Keratinocyte (primary cell): Measurements from ENCODE around the gene SAMD4A. TPM values are rescaled to one million over a fixed set of nuclear protein-coding genes. Genes with fewer than 3 reads are reported as not detected.

Experiments used
- DNase-seq: peaks from one replicate; pipeline ENCODE4 v3.0.0-alpha.2; 2011; ENCODE audit warnings: low read depth, missing footprints, low spot score
- FAIRE-seq: peaks from 2 replicates; lab custom pipeline; 2011; peaks lifted over from hg19 to GRCh38; lab: Jason Lieb, UNC
- H2AFZ ChIP-seq: 2 replicates; pipeline ENCODE4 v1.6.0; 2012; ENCODE audit warnings: low read length, control low read depth, inconsistent platforms; ENCODE audit not compliant: control insufficient read depth
- H3K27ac ChIP-seq: 2 replicates; pipeline ENCODE4 v1.5.1; 2011; ENCODE audit warnings: low read length; ENCODE audit not compliant: control insufficient read depth, insufficient read depth
- H3K27me3 ChIP-seq: 3 replicates; pipeline ENCODE4 v1.6.0; 2011; ENCODE audit warnings: low read length; ENCODE audit not compliant: control insufficient read depth, insufficient read depth; ENCODE audit errors: extremely low read depth
- H3K36me3 ChIP-seq, 2 experiments: 2 replicates in 1 of 2; 3 replicates in 1 of 2; pipeline ENCODE4 v1.5.1; 2011; ENCODE audit warnings: low read length in 2 of 2, mild to moderate bottlenecking in 1 of 2; ENCODE audit not compliant: control insufficient read depth in 2 of 2, insufficient read depth in 2 of 2; ENCODE audit errors: extremely low read depth in 1 of 2
- H3K4me1 ChIP-seq: 3 replicates; pipeline ENCODE4 v1.5.1; 2011; ENCODE audit warnings: low read length; ENCODE audit not compliant: control insufficient read depth, insufficient read depth; ENCODE audit errors: extremely low read depth
- H3K4me2 ChIP-seq: 3 replicates; pipeline ENCODE4 v1.6.0; 2011; ENCODE audit warnings: low read depth, low read length; ENCODE audit not compliant: control insufficient read depth, insufficient read depth; ENCODE audit errors: extremely low read depth
- H3K4me3 ChIP-seq, 3 experiments: fragments of 200-600 bp in 1 of 3; sonication (generic) in 1 of 3; 2 replicates in 2 of 3; 3 replicates in 1 of 3; pipeline ENCODE4 v1.5.1; 2011 to 2016; ENCODE audit warnings: low read length in 3 of 3, mild to moderate bottlenecking in 3 of 3, control low read depth in 2 of 3, inconsistent platforms in 1 of 3, low read depth in 1 of 3, mixed read lengths in 1 of 3, mixed run types in 1 of 3, moderate library complexity in 1 of 3; ENCODE audit not compliant: control insufficient read depth in 2 of 3, insufficient read depth in 2 of 3; ENCODE audit errors: extremely low read depth in 1 of 3
- H3K79me2 ChIP-seq: 2 replicates; pipeline ENCODE4 v1.6.0; 2012; ENCODE audit warnings: low read length; ENCODE audit not compliant: control insufficient read depth, insufficient read depth
- H3K9ac ChIP-seq: 3 replicates; pipeline ENCODE4 v1.6.0; 2011; ENCODE audit warnings: low read length; ENCODE audit not compliant: control insufficient read depth, insufficient read depth; ENCODE audit errors: extremely low read depth
- H3K9me1 ChIP-seq: 3 replicates; pipeline ENCODE4 v1.6.0; 2011; ENCODE audit warnings: low read length; ENCODE audit not compliant: control insufficient read depth, insufficient read depth; ENCODE audit errors: extremely low read depth
- H3K9me3 ChIP-seq: 2 replicates; pipeline ENCODE4 v1.5.1; 2012; ENCODE audit warnings: low read depth, low read length; ENCODE audit not compliant: control insufficient read depth
- H4K20me1 ChIP-seq: 3 replicates; pipeline ENCODE4 v1.6.0; 2011; ENCODE audit warnings: low read length; ENCODE audit not compliant: control insufficient read depth, insufficient read depth; ENCODE audit errors: extremely low read depth
- EZH2 ChIP-seq: IDR thresholded peaks from one replicate; pipeline ENCODE4 v1.6.1; 2012; ENCODE audit warnings: inconsistent platforms, mild to moderate bottlenecking, low read length, moderate library complexity
- dilution Hi-C: fragments of 300-500 bp; cut with MboI; formaldehyde crosslinking; loops from one replicate; pipeline ENCODE4 v1.7.0; 2020; ENCODE audit warnings: low sequenced_read_pairs; ENCODE audit not compliant: extremely low pct_ligation_motif_present
- polyA plus RNA-seq, 5 experiments: library from polyadenylated mRNA; depleted of rRNA in 3 of 5; stranded (reverse) in 3 of 5; stranded (forward) in 1 of 5; unstranded in 1 of 5; fragments of >200 nt; gene quantifications; 1 replicate in 1 of 5; 2 replicates in 3 of 5; 3 replicates in 1 of 5; pipeline versions ENCODE4 v1.2.1 to v1.2.3, GENCODE V29; 2011 to 2012; ENCODE audit warnings: missing spikeins in 2 of 5, low read depth in 1 of 5, low replicate concordance in 1 of 5
- TF ChIP-seq, protein P1 (sequence below), 3 experiments: IDR thresholded peaks in 1 of 3; conservative IDR thresholded peaks in 1 of 3; optimal IDR thresholded peaks in 1 of 3; 2 replicates in 2 of 3; 3 replicates in 1 of 3; pipeline versions ENCODE3 to v1.5.1; 2011; ENCODE audit warnings: low read length in 3 of 3, mild to moderate bottlenecking in 3 of 3, moderate library complexity in 2 of 3, control low read depth in 1 of 3, inconsistent platforms in 1 of 3; ENCODE audit not compliant: insufficient read depth in 2 of 3; ENCODE audit errors: extremely low read depth in 1 of 3

SAMD4A gene
- polyA plus RNA-seq, 1 donor (not counting 4 experiments of a cell fraction or from before 2014, with no cell fraction given) = 16.2 TPM

DNA sequence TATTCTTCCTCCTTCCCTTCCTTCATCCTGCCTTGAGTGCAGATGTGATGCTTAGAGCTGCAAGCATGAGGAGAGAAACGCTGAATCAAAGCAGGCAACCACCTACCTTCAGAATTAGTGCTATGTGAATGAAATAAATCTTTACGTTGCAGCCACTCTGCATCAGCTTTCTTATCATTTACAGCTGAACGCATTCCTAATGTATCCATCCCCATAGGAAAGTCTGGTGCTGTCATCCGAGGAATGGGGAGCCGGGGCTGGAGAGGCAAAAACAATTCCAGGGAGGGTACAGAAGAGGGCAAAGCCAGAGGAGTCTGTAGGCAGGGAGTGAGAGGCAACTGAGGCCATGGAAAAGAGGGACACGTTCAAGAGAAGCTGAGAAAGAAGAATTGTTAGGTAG, 245.7 kb downstream of the SAMD4A start:
- DNase-seq = no peak
- Histone ChIP-seq H3K4me1 (peaks cover 5% of the 10 kb centered on the region), H3K36me3 (no peaks in the 10 kb centered on the region), H3K27me3 (peaks cover 11% of the 10 kb centered on the region), H3K9me3 (no peaks in the 10 kb centered on the region), H3K4me3 (no peak overlapping the region), H4K20me1 (no peaks in the 10 kb centered on the region), H3K27ac (no peak overlapping the region), H3K9ac (no peak overlapping the region), H2AFZ (no peak overlapping the region), H3K9me1 (no peaks in the 10 kb centered on the region), H3K79me2 (no peaks in the 10 kb centered on the region), H3K4me2 (no peak overlapping the region)
- no peak for FAIRE-seq
- TF ChIP-seq EZH2 = no peak
- TF ChIP-seq, protein P1, sequence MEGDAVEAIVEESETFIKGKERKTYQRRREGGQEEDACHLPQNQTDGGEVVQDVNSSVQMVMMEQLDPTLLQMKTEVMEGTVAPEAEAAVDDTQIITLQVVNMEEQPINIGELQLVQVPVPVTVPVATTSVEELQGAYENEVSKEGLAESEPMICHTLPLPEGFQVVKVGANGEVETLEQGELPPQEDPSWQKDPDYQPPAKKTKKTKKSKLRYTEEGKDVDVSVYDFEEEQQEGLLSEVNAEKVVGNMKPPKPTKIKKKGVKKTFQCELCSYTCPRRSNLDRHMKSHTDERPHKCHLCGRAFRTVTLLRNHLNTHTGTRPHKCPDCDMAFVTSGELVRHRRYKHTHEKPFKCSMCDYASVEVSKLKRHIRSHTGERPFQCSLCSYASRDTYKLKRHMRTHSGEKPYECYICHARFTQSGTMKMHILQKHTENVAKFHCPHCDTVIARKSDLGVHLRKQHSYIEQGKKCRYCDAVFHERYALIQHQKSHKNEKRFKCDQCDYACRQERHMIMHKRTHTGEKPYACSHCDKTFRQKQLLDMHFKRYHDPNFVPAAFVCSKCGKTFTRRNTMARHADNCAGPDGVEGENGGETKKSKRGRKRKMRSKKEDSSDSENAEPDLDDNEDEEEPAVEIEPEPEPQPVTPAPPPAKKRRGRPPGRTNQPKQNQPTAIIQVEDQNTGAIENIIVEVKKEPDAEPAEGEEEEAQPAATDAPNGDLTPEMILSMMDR (optimal IDR thresholded peaks at IDR 0.05 in 1 of 3, IDR thresholded peaks at IDR 0.05 in 1 of 3, conservative IDR thresholded peaks at IDR 0.05 in 1 of 3; ENCODE audit: extremely low read depth in 1 of 3, insufficient read depth in 2 of 3, low read length in 3 of 3) = no peak
- dilution Hi-C loops = no loop called here

DNA sequence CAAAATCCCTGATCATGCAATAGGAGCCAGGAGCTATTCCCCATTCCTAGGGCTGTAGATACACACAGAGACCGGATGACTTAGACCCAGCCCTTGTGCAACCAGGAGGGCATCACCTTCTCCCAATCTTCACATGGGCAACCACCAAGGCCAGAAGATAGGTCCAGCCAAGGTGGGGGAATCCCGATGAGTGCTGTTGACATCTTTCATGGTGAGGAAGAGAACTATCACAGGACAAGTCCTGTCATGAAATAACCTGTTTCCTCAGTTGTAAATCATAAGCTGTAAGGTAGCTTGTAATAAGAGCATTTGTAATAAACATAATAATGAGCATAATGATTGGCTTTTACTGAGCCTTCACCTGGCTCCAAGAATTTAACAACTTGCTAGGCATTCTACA, 246.2 kb downstream of the SAMD4A start:
- TF ChIP-seq, protein P1 (optimal IDR thresholded peaks at IDR 0.05 in 1 of 3, IDR thresholded peaks at IDR 0.05 in 1 of 3, conservative IDR thresholded peaks at IDR 0.05 in 1 of 3; ENCODE audit: extremely low read depth in 1 of 3, insufficient read depth in 2 of 3, low read length in 3 of 3) = no peak
- no peak for TF ChIP-seq EZH2

More for the DNA sequence above, 246.2 kb downstream of the SAMD4A start:
- Histone ChIP-seq H4K20me1 (no peaks in the 10 kb centered on the region), H3K9ac (no peak overlapping the region), H2AFZ (no peak overlapping the region), H3K4me2 (no peak overlapping the region), H3K36me3 (no peaks in the 10 kb centered on the region), H3K9me1 (no peaks in the 10 kb centered on the region), H3K9me3 (no peaks in the 10 kb centered on the region), H3K4me3 (no peak overlapping the region), H3K79me2 (no peaks in the 10 kb centered on the region), H3K4me1 (peaks cover 5% of the 10 kb centered on the region), H3K27ac (no peak overlapping the region), H3K27me3 (peaks cover 11% of the 10 kb centered on the region)
- no peak for FAIRE-seq
- DNase-seq = peak; percentile 7
- dilution Hi-C loops = no loop called here
